ENCODE data around the gene SEMA3G. TPM values are rescaled to one million over a fixed set of nuclear protein-coding genes. Genes with fewer than 3 reads are reported as not detected.

The SEMA3G gene
- total RNA-seq, 2 donors from 2014 or later = 0.16 to 0.36 TPM

DNA sequence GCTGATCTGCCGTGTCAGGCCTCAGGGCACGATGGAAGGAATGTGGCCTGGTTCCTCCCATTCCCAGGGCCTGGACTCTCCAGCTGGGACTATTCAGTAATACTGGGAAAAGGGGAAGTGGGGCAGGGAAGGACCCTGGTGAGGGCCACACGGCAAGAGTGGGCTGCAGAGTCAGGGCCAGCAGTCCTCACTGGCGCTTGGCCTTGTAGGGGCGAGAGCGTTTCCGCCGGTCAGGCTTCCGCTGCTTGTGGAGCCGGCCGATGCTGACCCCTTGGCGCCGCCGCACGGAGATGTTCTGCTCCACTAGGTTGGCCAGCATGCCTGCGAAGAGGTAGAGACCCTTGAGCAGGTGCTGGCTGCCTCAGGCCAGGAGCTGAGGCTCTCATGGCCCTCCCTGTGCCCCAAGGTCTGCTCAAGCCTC is 42.8 kb downstream of the SEMA3G start:
- Mint-ChIP-seq H3K27me3 (ENCODE audit: low read depth) (no peaks in the 10 kb centered on the region), H3K4me1 (ENCODE audit: low read depth) (no peaks in the 10 kb centered on the region), H3K4me3 (no peak overlapping the region), H3K27ac (no peak overlapping the region), H3K9me3 (no peaks in the 10 kb centered on the region), H3K36me3 (ENCODE audit: insufficient read depth in 2 of 2) (peaks cover 3 to 7% of the 10 kb centered on the region in 2 donors)
- DNase-seq (no peak), ATAC-seq (replicated peaks in 1 of 2) (no peak)

DNA sequence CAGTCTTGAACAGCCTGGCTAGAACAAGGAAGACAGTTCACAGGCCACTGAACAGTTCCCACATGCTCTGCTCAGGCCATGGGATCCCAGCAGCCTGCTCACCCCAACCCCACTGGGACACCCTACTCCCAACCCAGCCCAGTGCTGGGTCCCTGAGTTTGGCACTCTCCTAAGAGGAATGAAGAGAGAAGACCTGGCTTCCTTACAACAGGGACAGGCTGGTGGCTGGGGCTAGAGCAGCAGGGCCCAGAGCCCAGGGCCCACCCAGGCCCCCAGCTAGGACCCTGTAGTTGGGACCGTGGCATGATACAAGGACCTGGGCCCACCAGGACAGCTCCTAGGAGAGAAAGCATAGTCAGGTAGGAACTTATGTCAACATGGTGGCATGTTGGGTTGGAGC is 43.4 kb downstream of the SEMA3G start:
- Mint-ChIP-seq H3K9me3 (no peaks in the 10 kb centered on the region), H3K27ac (peak overlapping the region; percentile 48), H3K4me1 (ENCODE audit: low read depth) (no peaks in the 10 kb centered on the region), H3K4me3 (no peak overlapping the region), H3K27me3 (ENCODE audit: low read depth) (no peaks in the 10 kb centered on the region), H3K36me3 (ENCODE audit: insufficient read depth in 2 of 2) (peaks cover 1 to 6% of the 10 kb centered on the region in 2 donors)
- ATAC-seq (replicated peaks in 1 of 2) (no peak), DNase-seq (no peak)

DNA sequence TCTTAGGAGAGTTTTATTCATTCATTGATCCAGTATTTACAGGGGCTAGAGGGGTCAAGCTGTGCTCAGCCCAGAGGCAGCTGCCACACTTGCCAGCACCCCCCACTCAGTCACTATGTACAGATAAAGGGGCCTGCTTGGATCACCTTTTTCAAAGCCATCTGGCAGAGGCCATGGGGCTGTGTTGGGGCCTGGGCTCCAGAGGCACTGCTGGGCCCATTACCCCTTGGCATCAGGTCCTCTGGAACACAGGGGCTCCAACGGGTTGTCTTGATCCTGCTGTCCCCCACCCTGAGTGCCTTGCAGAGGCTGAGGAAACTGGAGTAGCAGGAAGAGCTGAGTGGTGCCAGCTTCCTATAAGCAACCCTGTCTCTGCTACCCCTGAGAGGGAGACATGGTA is 43.9 kb downstream of the SEMA3G start:
- Mint-ChIP-seq H3K27me3 (ENCODE audit: low read depth) (no peaks in the 10 kb centered on the region), H3K4me1 (ENCODE audit: low read depth) (no peaks in the 10 kb centered on the region), H3K4me3 (no peak overlapping the region), H3K36me3 (ENCODE audit: insufficient read depth in 2 of 2) (peaks cover 1 to 6% of the 10 kb centered on the region in 2 donors), H3K9me3 (no peaks in the 10 kb centered on the region), H3K27ac (peak overlapping the region; percentile 48)
- DNase-seq (no peak), ATAC-seq (replicated peaks in 1 of 2) (no peak)

DNA sequence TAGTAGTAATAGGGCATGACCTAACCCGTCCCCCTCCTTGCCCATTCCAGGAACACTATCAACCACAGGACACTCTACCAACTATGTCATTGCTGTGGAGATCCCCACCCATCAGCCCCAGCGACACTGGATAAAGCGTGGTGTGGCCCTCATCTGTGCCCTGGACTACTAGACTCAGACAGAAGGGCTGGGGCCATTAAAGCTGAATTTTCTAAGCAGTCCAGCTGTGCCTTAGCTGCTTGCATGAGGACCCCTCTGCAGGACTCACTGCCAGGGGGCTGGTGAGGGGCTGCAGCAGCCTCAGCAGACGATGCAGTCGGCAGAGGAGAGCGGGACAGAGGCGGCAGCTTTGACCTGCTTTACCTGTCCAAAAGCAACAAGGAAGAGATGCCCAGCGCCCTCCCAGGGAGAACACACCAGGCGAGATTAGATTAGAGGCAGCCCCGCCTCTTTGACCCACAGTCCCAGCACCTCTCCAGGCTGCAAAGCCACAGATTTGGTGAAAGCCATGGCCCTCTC is 44.6 kb downstream of the SEMA3G start:
- Mint-ChIP-seq H3K9me3 (no peaks in the 10 kb centered on the region), H3K36me3 (ENCODE audit: insufficient read depth in 2 of 2) (peaks cover 1 to 5% of the 10 kb centered on the region in 2 donors), H3K27ac (no peak overlapping the region), H3K4me3 (no peak overlapping the region), H3K27me3 (ENCODE audit: low read depth) (no peaks in the 10 kb centered on the region), H3K4me1 (ENCODE audit: low read depth) (no peaks in the 10 kb centered on the region)
- ATAC-seq (replicated peaks in 1 of 2) = no peak
- no peak for DNase-seq

DNA sequence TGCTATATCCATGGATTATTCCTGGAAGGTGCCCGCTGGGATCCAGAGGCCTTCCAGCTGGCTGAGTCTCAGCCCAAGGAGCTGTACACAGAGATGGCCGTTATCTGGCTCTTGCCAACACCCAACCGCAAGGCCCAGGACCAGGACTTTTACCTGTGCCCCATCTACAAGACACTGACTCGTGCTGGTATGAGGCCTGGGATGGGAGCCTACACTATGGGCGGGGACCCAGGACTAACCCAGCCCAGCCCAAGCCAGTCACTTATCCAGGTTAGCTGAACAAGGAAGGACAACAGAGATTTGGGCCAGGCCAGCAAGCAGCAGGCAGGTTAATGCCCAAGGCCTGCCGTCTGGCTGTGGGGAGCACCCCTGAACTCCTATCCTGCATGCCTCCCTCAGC is 45.3 kb downstream of the SEMA3G start:
- Mint-ChIP-seq H3K4me1 (ENCODE audit: low read depth) (no peaks in the 10 kb centered on the region), H3K36me3 (ENCODE audit: insufficient read depth in 2 of 2) (peaks cover 0 to 5% of the 10 kb centered on the region in 2 donors), H3K27ac (no peak overlapping the region), H3K9me3 (no peaks in the 10 kb centered on the region), H3K27me3 (ENCODE audit: low read depth) (no peaks in the 10 kb centered on the region), H3K4me3 (no peak overlapping the region)
- DNase-seq (no peak), ATAC-seq (replicated peaks in 1 of 2) (no peak)

DNA sequence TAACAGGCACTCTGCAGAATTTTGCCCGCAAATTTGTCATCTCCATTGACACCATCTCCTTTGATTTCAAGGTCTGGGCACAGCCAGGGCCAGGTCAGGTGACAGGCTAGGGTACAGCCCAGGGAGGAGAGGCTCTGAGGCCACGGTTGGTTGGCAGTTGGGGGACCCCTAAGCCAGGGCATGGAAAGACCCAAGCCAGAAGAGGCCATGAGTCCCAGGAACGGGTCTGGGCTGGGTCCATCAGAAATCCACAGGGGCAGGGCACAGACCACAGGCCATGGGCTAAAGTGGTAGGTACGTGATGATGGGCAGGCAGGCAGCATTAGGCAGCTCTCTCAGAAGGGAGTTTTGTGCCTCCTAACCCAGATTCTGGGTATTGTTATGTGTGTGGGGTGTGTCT is 45.8 kb downstream of the SEMA3G start:
- H3K9me3 Mint-ChIP-seq = no peaks in the 10 kb centered on the region
- H3K27me3 Mint-ChIP-seq (ENCODE audit: low read depth) = no peaks in the 10 kb centered on the region
- peaks cover 0 to 5% of the 10 kb centered on the region in 2 donors for H3K36me3 Mint-ChIP-seq (ENCODE audit: insufficient read depth in 2 of 2)
- no peak for ATAC-seq (replicated peaks in 1 of 2)
- H3K4me3 Mint-ChIP-seq = no peak overlapping the region
- no peak for DNase-seq
- no peaks in the 10 kb centered on the region for H3K4me1 Mint-ChIP-seq (ENCODE audit: low read depth)
- H3K27ac Mint-ChIP-seq = no peak overlapping the region

DNA sequence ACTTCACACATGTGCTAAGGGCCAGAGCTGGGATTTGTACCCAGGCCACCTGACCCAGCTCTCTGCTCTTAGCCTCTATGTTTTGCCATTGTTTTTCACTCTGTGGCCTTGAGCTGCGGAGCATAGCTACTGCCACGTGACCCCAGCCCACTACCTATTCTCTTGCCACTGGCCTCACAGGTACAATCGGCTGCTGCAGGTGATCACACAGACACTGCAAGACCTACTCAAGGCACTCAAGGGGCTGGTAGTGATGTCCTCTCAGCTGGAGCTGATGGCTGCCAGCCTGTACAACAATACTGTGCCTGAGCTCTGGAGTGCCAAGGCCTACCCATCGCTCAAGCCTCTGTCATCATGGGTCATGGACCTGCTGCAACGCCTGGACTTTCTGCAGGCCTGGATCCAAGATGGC is 46.2 kb downstream of the SEMA3G start:
- Mint-ChIP-seq H3K27me3 (ENCODE audit: low read depth) (no peaks in the 10 kb centered on the region), H3K36me3 (ENCODE audit: insufficient read depth in 2 of 2) (peaks cover 0 to 5% of the 10 kb centered on the region in 2 donors), H3K27ac (no peak overlapping the region), H3K9me3 (no peaks in the 10 kb centered on the region), H3K4me1 (ENCODE audit: low read depth) (no peaks in the 10 kb centered on the region), H3K4me3 (no peak overlapping the region)
- ATAC-seq (replicated peaks in 1 of 2) (no peak), DNase-seq (no peak)

DNA sequence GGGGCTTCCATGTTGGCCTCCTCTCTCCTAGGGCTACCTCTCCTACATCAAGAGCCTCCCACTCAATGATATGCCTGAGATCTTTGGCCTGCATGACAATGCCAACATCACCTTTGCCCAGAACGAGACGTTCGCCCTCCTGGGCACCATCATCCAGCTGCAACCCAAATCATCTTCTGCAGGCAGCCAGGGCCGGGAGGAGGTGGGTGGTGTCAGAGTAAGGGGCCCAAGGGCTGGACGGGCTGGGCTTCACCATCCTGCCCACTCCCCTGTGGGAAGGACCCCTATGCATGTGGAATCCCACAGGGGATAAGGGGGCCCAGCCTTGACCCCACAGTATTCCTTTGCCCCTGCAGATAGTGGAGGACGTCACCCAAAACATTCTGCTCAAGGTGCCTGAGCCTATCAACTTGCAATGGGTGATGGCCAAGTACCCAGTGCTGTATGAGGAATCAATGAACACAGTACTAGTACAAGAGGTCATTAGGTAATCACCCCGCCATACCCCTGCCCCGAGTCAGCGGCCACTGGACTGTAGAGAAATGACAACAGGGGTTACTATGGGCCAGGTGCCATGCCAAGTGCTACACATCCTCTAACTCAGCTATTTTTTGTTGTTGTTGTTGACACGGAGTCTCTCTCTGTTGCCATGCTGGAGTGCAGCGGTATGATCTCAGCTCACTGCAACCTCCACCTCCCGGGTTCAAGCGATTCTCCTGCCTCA is 47.1 kb downstream of the SEMA3G start:
- H3K27me3 Mint-ChIP-seq (ENCODE audit: low read depth) = no peaks in the 10 kb centered on the region

DNA sequence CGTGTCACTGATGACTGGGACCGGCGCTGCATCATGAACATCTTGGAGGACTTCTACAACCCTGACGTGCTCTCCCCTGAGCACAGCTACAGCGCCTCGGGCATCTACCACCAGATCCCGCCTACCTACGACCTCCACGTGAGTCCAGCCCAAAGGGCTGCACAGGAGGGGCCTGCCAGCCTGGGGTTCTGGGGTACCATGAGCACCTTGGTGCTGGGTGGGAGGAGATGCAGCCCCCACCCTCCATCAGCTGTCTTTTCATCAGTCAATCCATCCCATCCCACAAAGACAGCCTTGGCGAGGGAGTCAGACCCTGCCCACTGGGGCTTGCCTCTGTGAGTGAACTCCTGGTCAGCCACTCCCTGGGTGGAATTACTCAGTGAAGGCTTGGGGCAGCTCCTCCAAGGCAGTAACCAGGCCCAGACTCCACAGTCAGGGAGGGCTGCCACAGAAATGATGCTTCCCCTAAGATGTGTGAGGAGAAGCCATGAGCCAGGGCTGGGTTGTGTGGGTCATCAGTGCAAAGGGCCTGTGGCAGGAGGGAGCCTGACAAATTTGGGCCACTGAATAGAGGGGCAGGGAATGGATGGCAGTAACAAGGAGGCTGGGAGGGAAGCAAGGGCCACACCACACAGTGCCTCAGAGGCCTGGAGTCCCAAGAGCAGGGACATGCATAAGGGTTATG is 47.9 kb downstream of the SEMA3G start:
- no peaks in the 10 kb centered on the region for H3K9me3 Mint-ChIP-seq
- peaks cover 2% of the 10 kb centered on the region in 2 donors for H3K36me3 Mint-ChIP-seq (ENCODE audit: insufficient read depth in 2 of 2)
- H3K4me1 Mint-ChIP-seq (ENCODE audit: low read depth) = no peaks in the 10 kb centered on the region
- H3K27me3 Mint-ChIP-seq (ENCODE audit: low read depth) = no peaks in the 10 kb centered on the region
- DNase-seq (no peak), ATAC-seq (replicated peaks in 1 of 2) (no peak)
- H3K27ac Mint-ChIP-seq = no peak overlapping the region
- H3K4me3 Mint-ChIP-seq = no peak overlapping the region

More for the DNA sequence above, 47.1 kb downstream of the SEMA3G start:
- H3K9me3 Mint-ChIP-seq = no peaks in the 10 kb centered on the region
- no peak overlapping the region for H3K4me3 Mint-ChIP-seq
- no peaks in the 10 kb centered on the region for H3K4me1 Mint-ChIP-seq (ENCODE audit: low read depth)
- DNase-seq (no peak), ATAC-seq (replicated peaks in 1 of 2) (no peak)
- H3K27ac Mint-ChIP-seq = no peak overlapping the region
- peaks cover 2% of the 10 kb centered on the region in 2 donors for H3K36me3 Mint-ChIP-seq (ENCODE audit: insufficient read depth in 2 of 2)

DNA sequence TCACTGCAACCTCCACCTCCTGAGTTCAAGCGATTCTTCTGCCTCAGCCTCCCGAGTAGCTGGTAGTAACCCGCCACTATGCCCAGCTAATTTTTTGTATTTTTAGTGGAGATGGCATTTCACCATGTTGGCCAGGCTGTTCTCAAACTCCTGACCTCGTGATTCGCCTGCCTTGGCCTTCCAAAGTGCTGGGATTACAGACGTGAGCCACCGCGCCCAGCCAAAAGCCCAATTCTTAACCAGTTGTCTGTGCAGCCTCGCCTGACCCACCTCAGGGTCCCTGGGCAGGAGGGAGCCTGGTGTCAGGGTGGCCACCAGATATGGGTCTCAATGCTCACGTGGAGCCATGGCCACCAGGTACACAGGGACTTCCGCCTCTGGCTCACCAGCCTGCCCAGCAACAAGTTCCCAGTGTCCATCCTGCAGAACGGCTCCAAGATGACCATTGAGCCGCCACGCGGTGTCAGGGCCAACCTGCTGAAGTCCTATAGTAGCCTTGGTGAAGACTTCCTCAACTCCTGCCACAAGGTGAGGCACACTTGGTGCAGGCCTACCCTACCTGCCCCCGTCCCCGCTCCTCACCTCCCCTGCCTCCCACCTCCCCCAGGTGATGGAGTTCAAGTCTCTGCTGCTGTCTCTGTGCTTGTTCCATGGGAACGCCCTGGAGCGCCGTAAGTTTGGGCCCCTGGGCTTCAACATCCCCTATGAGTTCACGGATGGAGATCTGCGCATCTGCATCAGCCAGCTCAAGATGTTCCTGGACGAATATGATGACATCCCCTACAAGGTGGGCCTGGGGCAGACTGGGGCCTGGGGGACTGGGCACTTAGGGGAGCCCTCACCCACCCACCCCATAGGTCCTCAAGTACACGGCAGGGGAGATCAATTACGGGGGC is 48.6 kb downstream of the SEMA3G start:
- H3K27me3 Mint-ChIP-seq (ENCODE audit: low read depth) = no peaks in the 10 kb centered on the region
- H3K36me3 Mint-ChIP-seq (ENCODE audit: insufficient read depth in 2 of 2) = peaks cover 2% of the 10 kb centered on the region in 2 donors
- no peaks in the 10 kb centered on the region for H3K4me1 Mint-ChIP-seq (ENCODE audit: low read depth)
- ATAC-seq (replicated peaks in 1 of 2) (no peak), DNase-seq (no peak)
- no peak overlapping the region for H3K27ac Mint-ChIP-seq
- H3K9me3 Mint-ChIP-seq = no peaks in the 10 kb centered on the region
- H3K4me3 Mint-ChIP-seq = no peak overlapping the region

DNA sequence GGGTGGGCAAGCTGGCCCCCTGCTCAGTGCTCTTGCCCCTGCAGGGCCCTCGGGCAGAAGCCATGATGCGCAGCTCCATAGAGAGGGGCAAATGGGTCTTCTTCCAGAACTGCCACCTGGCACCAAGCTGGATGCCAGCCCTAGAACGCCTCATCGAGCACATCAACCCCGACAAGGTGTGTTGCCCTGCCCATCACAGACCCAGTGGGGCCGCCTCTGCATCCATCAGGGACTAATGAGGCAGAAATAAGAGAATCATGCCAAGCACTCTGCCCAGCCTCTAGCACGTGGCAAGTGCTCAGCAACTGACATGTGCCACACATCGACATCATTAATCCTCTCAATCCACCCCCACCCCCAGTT is 49.4 kb downstream of the SEMA3G start:
- H3K4me1 Mint-ChIP-seq (ENCODE audit: low read depth) = no peaks in the 10 kb centered on the region
- ATAC-seq (replicated peaks in 1 of 2) = no peak
- H3K36me3 Mint-ChIP-seq (ENCODE audit: insufficient read depth in 2 of 2) = peaks cover 0 to 2% of the 10 kb centered on the region in 2 donors
- no peak overlapping the region for H3K4me3 Mint-ChIP-seq
- no peaks in the 10 kb centered on the region for H3K27me3 Mint-ChIP-seq (ENCODE audit: low read depth)
- H3K27ac Mint-ChIP-seq = no peak overlapping the region
- DNase-seq = no peak
- H3K9me3 Mint-ChIP-seq = no peaks in the 10 kb centered on the region

DNA sequence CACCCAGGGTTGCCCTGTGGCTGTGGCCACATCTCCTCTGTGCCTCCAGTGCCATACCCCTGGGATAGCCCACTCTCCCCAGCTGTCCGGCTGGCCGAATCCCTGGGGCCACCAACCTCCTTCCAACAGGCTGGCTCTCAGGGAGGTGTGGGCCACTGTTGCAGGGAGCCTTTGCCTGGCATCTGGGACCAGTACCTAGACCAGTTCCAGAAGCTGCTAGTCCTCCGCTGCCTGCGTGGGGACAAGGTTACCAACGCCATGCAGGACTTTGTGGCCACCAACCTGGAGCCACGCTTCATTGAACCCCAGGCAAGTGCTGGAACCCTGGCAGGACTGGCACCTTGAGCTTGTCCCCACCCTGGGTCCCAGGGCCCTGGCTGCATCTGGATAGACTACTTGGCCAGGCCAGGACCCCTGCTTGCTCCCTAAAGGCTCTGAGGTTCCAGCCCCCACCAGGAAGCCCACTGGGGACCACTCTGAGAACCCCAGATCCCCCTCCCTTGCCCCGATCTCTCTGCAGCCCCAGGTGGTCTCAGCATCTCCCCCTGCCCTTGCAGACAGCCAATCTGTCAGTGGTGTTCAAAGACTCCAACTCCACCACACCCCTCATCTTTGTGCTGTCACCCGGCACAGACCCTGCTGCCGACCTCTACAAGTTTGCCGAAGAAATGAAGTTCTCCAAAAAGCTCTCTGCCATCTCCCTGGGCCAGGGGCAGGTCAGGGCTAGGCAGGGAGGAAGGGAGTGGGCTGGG is 50.0 kb downstream of the SEMA3G start:
- Mint-ChIP-seq H3K4me1 (ENCODE audit: low read depth) (no peaks in the 10 kb centered on the region), H3K4me3 (no peak overlapping the region), H3K9me3 (no peaks in the 10 kb centered on the region), H3K36me3 (ENCODE audit: insufficient read depth in 2 of 2) (peaks cover 0 to 2% of the 10 kb centered on the region in 2 donors), H3K27ac (no peak overlapping the region), H3K27me3 (ENCODE audit: low read depth) (no peaks in the 10 kb centered on the region)
- ATAC-seq (replicated peaks in 1 of 2) = no peak
- no peak for DNase-seq
